IMR-90 (cell line): ENCODE results near the gene ADD1. TPM values are rescaled to one million over a fixed set of nuclear protein-coding genes. Genes with fewer than 3 reads are reported as not detected.

Source experiments
- ATAC-seq: fragments of 200-7000 bp; cut with Tn5 transposase; 2 replicates; pipeline ENCODE4 v1.9.1; 2020; ENCODE audit warnings: low read depth, mild to moderate bottlenecking, moderate library complexity
- BruUV-seq: library from RNA; stranded (reverse); fragments of 400-500 nt; replicated peaks from 2 replicates; lab custom pipeline; 2021; lab: Mats Ljungman, UMichigan
- CTCF ChIA-PET: fragments of 300-600 bp; formaldehyde crosslinking; extraction: SDS; loops from one replicate; lab custom pipeline; 2021; ENCODE audit warnings: antibody characterized with exemption; lab: Yijun Ruan, JAX
- POLR2A ChIA-PET: fragments of 300-600 bp; sonication (Branson Sonifier 250); formaldehyde crosslinking; loops from one replicate; lab custom pipeline; 2022; ENCODE audit warnings: antibody characterized with exemption; ENCODE audit not compliant: unreplicated experiment; lab: Charles Lee
- DNase-seq: peaks from one replicate; pipeline ENCODE4 v3.0.0; 2013
- H2AFZ ChIP-seq: replicated peaks from 2 replicates; pipeline ENCODE3; 2013; ENCODE audit warnings: low read length, mild to moderate bottlenecking; ENCODE audit not compliant: poor library complexity
- H2AK5ac ChIP-seq: 2 replicates; pipeline ENCODE4 v1.6.1; 2013; ENCODE audit warnings: low read depth, low read length, inconsistent platforms
- H2AK9ac ChIP-seq: replicated peaks from 2 replicates; pipeline ENCODE3; 2013; ENCODE audit warnings: mild to moderate bottlenecking, low read depth, low read length, moderate library complexity; ENCODE audit not compliant: poor library complexity
- H2BK120ac ChIP-seq: 2 replicates; pipeline ENCODE4 v1.6.1; 2013; ENCODE audit warnings: low read depth, low read length, inconsistent platforms
- H2BK15ac ChIP-seq: 3 replicates; pipeline ENCODE4 v1.6.1; 2013; ENCODE audit warnings: low read depth, low read length, inconsistent platforms
- H2BK20ac ChIP-seq: 2 replicates; pipeline ENCODE4 v1.6.1; 2013; ENCODE audit warnings: low read depth, mild to moderate bottlenecking, inconsistent platforms, low read length, moderate library complexity
- H2BK5ac ChIP-seq: 2 replicates; pipeline ENCODE4 v1.6.1; 2013; ENCODE audit warnings: mild to moderate bottlenecking, low read depth, low read length, inconsistent platforms; ENCODE audit not compliant: poor library complexity, severe bottlenecking
- H3K14ac ChIP-seq: replicated peaks from 2 replicates; pipeline ENCODE4 v1.6.1; 2013; ENCODE audit warnings: low read depth, low read length, inconsistent platforms
- H3K18ac ChIP-seq: 2 replicates; pipeline ENCODE4 v1.6.1; 2013; ENCODE audit warnings: low read depth, low read length, control low read depth
- H3K23ac ChIP-seq: 2 replicates; pipeline ENCODE4 v1.6.1; 2013; ENCODE audit warnings: low read depth, low read length, inconsistent platforms
- H3K27ac ChIP-seq: 2 replicates; pipeline ENCODE4 v1.5.1; 2013; ENCODE audit warnings: mild to moderate bottlenecking, control low read depth, low read length; ENCODE audit not compliant: insufficient read depth
- H3K27me3 ChIP-seq: 2 replicates; pipeline ENCODE4 v1.6.1; 2013; ENCODE audit warnings: low read length; ENCODE audit not compliant: control insufficient read depth, insufficient read depth
- H3K36me3 ChIP-seq: 2 replicates; pipeline ENCODE4 v1.6.1; 2013; ENCODE audit warnings: low read length, mixed read lengths; ENCODE audit not compliant: control insufficient read depth, insufficient read depth
- H3K4ac ChIP-seq: 2 replicates; pipeline ENCODE4 v1.6.1; 2013; ENCODE audit warnings: low read depth, low read length, inconsistent platforms
- H3K4me1 ChIP-seq: 2 replicates; pipeline ENCODE4 v1.6.1; 2013; ENCODE audit warnings: low read length, mixed read lengths; ENCODE audit not compliant: control insufficient read depth, insufficient read depth
- H3K4me2 ChIP-seq: 2 replicates; pipeline ENCODE4 v1.6.1; 2013; ENCODE audit warnings: low read depth, mild to moderate bottlenecking, control low read depth, low read length, moderate library complexity
- H3K4me3 ChIP-seq: 2 replicates; pipeline ENCODE4 v1.5.1; 2013; ENCODE audit warnings: low read depth, mild to moderate bottlenecking, control low read depth, low read length, moderate library complexity; ENCODE audit not compliant: insufficient read depth
- H3K56ac ChIP-seq: 2 replicates; pipeline ENCODE4 v1.6.1; 2013; ENCODE audit warnings: low read length, inconsistent platforms; ENCODE audit not compliant: insufficient read depth; ENCODE audit errors: extremely low read depth
- H3K79me1 ChIP-seq, 2 experiments: 2 replicates each; pipeline ENCODE4 v1.6.1; 2013; ENCODE audit warnings: low read length in 2 of 2, inconsistent platforms in 1 of 2, low read depth in 1 of 2
- H3K9ac ChIP-seq: 2 replicates; pipeline ENCODE4 v1.6.1; 2013; ENCODE audit warnings: low read depth, low read length, control low read depth
- H3K9me1 ChIP-seq: 2 replicates; pipeline ENCODE4 v1.6.1; 2013; ENCODE audit warnings: low read length, inconsistent platforms; ENCODE audit not compliant: insufficient read depth
- H3K9me3 ChIP-seq: 2 replicates; pipeline ENCODE4 v1.6.1; 2013; ENCODE audit warnings: low read length; ENCODE audit not compliant: control insufficient read depth, insufficient read depth
- H4K20me1 ChIP-seq: 2 replicates; pipeline ENCODE4 v1.6.1; 2013; ENCODE audit warnings: low read length, inconsistent platforms; ENCODE audit not compliant: insufficient read depth
- H4K5ac ChIP-seq: 2 replicates; pipeline ENCODE4 v1.6.1; 2013; ENCODE audit warnings: mild to moderate bottlenecking, low read depth, low read length, control low read depth
- H4K8ac ChIP-seq, 2 experiments: 2 replicates each; pipeline ENCODE4 v1.6.1; 2013; ENCODE audit warnings: low read depth in 2 of 2, low read length in 2 of 2, control low read depth in 1 of 2, inconsistent platforms in 1 of 2
- H4K91ac ChIP-seq: 2 replicates; pipeline ENCODE4 v1.6.1; 2013; ENCODE audit warnings: low read depth, low read length, inconsistent platforms; ENCODE audit not compliant: insufficient read depth
- MAZ ChIP-seq: IDR thresholded peaks from 2 replicates; pipeline ENCODE4 v1.6.1; 2012; ENCODE audit warnings: low read depth, mild to moderate bottlenecking, low read length, improper control_type of control experiment, moderate library complexity, borderline replicate concordance
- USF2 ChIP-seq: fragments of 150-350 bp; IDR thresholded peaks from 2 replicates; pipeline ENCODE4 v1.6.1; 2017; ENCODE audit warnings: mild to moderate bottlenecking, antibody characterized with exemption, low read length, low read depth
- WGBS, 2 experiments: methylation state at CpG; one replicate each; pipeline versions ENCODE4 v1.1.5 to v1.1.7; 2013; ENCODE audit warnings: missing lambda C conversion rate in 2 of 2; ENCODE audit not compliant: insufficient read length in 1 of 2; ENCODE audit errors: extremely low coverage in 2 of 2; 5-methylcytosine and 5-hydroxymethylcytosine counted together
- dilution Hi-C: fragments of 300-500 bp; cut with HindIII; formaldehyde crosslinking; loops from one replicate; pipeline ENCODE4 v1.14.3; 2018; ENCODE audit warnings: low sequenced_read_pairs; ENCODE audit not compliant: unreplicated experiment
- in situ Hi-C: fragments of 300-500 bp; cut with MboI; formaldehyde crosslinking; loops from 3 replicates; pipeline ENCODE4 v1.14.3; 2019; ENCODE audit warnings: low sequenced_read_pairs, inconsistent platforms, mixed read lengths
- intact Hi-C: fragments of 100-400 bp; cut with micrococcal nuclease; formaldehyde crosslinking; loops from 2 replicates; pipeline ENCODE4 v1.10.0; 2022
- polyA plus RNA-seq, 3 experiments: library from polyadenylated mRNA; depleted of rRNA; stranded (reverse); fragments of >200 nt; gene quantifications; 2 replicates each; pipeline ENCODE4 v1.2.3, GENCODE V29; 2012; ENCODE audit warnings: low replicate concordance in 1 of 3
- total RNA-seq: library from RNA; depleted of rRNA; stranded (reverse); fragments of >200 nt; gene quantifications from 2 replicates; pipeline ENCODE4 v1.2.3, GENCODE V29; 2012

Gene ADD1
- total and polyA plus RNA-seq, 2 of the 4 experiments (the other 2 are of a cell fraction), result 122 to 215 TPM

- no peak overlapping the region for H2AK5ac ChIP-seq
These were observed 17.9 kb upstream of the ADD1 start for GRCh38 chr4:2825740-2826139.

More at GRCh38 chr4:2825740-2826139, 17.9 kb upstream of the ADD1 start:
- no peak overlapping the region for H2AFZ ChIP-seq
- no peak overlapping the region for H4K8ac ChIP-seq
- no peak overlapping the region for H3K18ac ChIP-seq
- no peaks in the 10 kb centered on the region for H3K27me3 ChIP-seq
- ChIA-PET POLR2A (no interaction called here), CTCF (no interaction called here)
- H3K14ac ChIP-seq, result no peak overlapping the region
- H3K9me1 ChIP-seq, result peaks cover 15% of the 10 kb centered on the region
- H3K4ac ChIP-seq, result no peak overlapping the region
- no peak overlapping the region for H3K27ac ChIP-seq
- in situ Hi-C loops (no loop called here), dilution Hi-C loops (no loop called here), intact Hi-C loops (no loop called here)
- no peak for DNase-seq
- H3K36me3 ChIP-seq, result peaks cover 83% of the 10 kb centered on the region
- BruUV-seq, result no TSS peak
- H2AK9ac ChIP-seq, result no peak overlapping the region
- H3K4me3 ChIP-seq, result no peak overlapping the region
- 83% methylated on average over 2 of the region's 13 CpGs; no CpG with 5 or more reads in 1 of the 2 experiments for WGBS, 2 experiments
- no peak overlapping the region for H4K5ac ChIP-seq
- H2BK5ac ChIP-seq, result no peak overlapping the region
- ATAC-seq, result no peak
- no peaks in the 10 kb centered on the region for H3K9me3 ChIP-seq
- no peak overlapping the region for H2BK15ac ChIP-seq
- no peaks in the 10 kb centered on the region for H3K4me1 ChIP-seq
- peaks cover 3 to 36% of the 10 kb centered on the region in 2 experiments; a peak in 3 of 4 replicates for H3K79me1 ChIP-seq
- no peak overlapping the region for H3K23ac ChIP-seq
- H3K4me2 ChIP-seq, result no peak overlapping the region
- peaks cover 6% of the 10 kb centered on the region; the same call in 1 of the 2 replicates for H4K20me1 ChIP-seq
- TF ChIP-seq MAZ (no peak), USF2 (no peak)
- no peak overlapping the region for H2BK20ac ChIP-seq
- H3K56ac ChIP-seq, result no peak overlapping the region
- H4K91ac ChIP-seq, result no peak overlapping the region
- no peak overlapping the region for H3K9ac ChIP-seq
- no peak overlapping the region for H2BK120ac ChIP-seq
